Measurements from ENCODE around the gene LHX3.

The LHX3 gene

GRCh38 chr9:136241542-136241941, 36.6 kb upstream of the LHX3 start:
- 0 out of 2 replicates have a peak, but pooled peaks cover 2% of the 10 kb centered on the region for H3K4me1 ChIP-seq (ENCODE audit: control insufficient read depth, insufficient read depth, low read length)
- H3K4me3 ChIP-seq (ENCODE audit: low read depth, low read length): no peak overlapping the region
- TF ChIP-seq KLF1 (tag by site-specific recombination; IDR thresholded peaks at IDR 0.05) (0 out of 2 replicates have a peak, but pooled peaks have one; percentile 11), ZNF423 (tag by site-specific recombination; IDR thresholded peaks at IDR 0.05) (no peak), ZBTB49 (tag by site-specific recombination; IDR thresholded peaks at IDR 0.05; ENCODE audit: low read depth) (no peak), ZNF311 (tag by site-specific recombination; IDR thresholded peaks at IDR 0.05; ENCODE audit: borderline replicate concordance) (no peak), ZFHX2 (tag by site-specific recombination; conservative IDR thresholded peaks at IDR 0.05) (peak; percentile 67), EGR2 (tag by site-specific recombination; IDR thresholded peaks at IDR 0.05; ENCODE audit: low read depth) (peak; percentile 55), ZFP37 (tag by site-specific recombination; IDR thresholded peaks at IDR 0.05) (no peak)
- H3K9me3 ChIP-seq (ENCODE audit: control insufficient read depth, insufficient read depth, low read depth, low read length): no peaks in the 10 kb centered on the region
- ChIA-PET CTCF (interaction anchor here (2.7 kb wide), 1 partner anchor 16 kb away, joined by 15 read pairs; no protein-coding TSS in a partner anchor), POLR2A (no interaction called here)
- H3K36me3 ChIP-seq (ENCODE audit: control insufficient read depth in 2 of 2, insufficient read depth in 1 of 2, low read length in 2 of 2): peaks cover 0 to 20% of the 10 kb centered on the region in 2 experiments; a peak in 1 of 3 replicates
- H3K27ac ChIP-seq (ENCODE audit: extremely low read depth, low read depth, low read length): no peak overlapping the region

GRCh38 chr9:136240941-136241340, 36.0 kb upstream of the LHX3 start:
- Histone ChIP-seq H3K4me3 (ENCODE audit: low read depth, low read length) (no peak overlapping the region), H3K27ac (ENCODE audit: extremely low read depth, low read depth, low read length) (no peak overlapping the region), H3K36me3 (ENCODE audit: control insufficient read depth in 2 of 2, insufficient read depth in 1 of 2, low read length in 2 of 2) (peaks cover 0 to 26% of the 10 kb centered on the region in 2 experiments; a peak in 1 of 3 replicates), H3K4me1 (ENCODE audit: control insufficient read depth, insufficient read depth, low read length) (no peaks in the 10 kb centered on the region), H3K9me3 (ENCODE audit: control insufficient read depth, insufficient read depth, low read depth, low read length) (no peaks in the 10 kb centered on the region)
- CTCF ChIA-PET: interaction anchor here (1.3 kb wide), 1 partner anchor 13 kb away, joined by 5 read pairs; no protein-coding TSS in a partner anchor
- POLR2A ChIA-PET: interaction anchor here (1.0 kb wide), 1 partner anchor 26 kb away, joined by 3 read pairs; no protein-coding TSS in a partner anchor
- TF ChIP-seq ZNF558 (tag by site-specific recombination; IDR thresholded peaks at IDR 0.05) (no peak), ZNF521 (tag by site-specific recombination; IDR thresholded peaks at IDR 0.05) (no peak), REST (tag by site-specific recombination; IDR thresholded peaks at IDR 0.05) (no peak), ZNF146 (tag by site-specific recombination; IDR thresholded peaks at IDR 0.05) (no peak), PRDM10 (tag by site-specific recombination; IDR thresholded peaks at IDR 0.05) (no peak), ZNF2 (tag by site-specific recombination; IDR thresholded peaks at IDR 0.05) (no peak), REPIN1 (tag by site-specific recombination; IDR thresholded peaks at IDR 0.05; ENCODE audit: low read depth) (no peak), ZNF548 (tag by site-specific recombination; IDR thresholded peaks at IDR 0.05) (no peak), ZXDB (tag by site-specific recombination; IDR thresholded peaks at IDR 0.05) (no peak), ZNF777 (tag by site-specific recombination; IDR thresholded peaks at IDR 0.05; ENCODE audit: borderline replicate concordance) (no peak), ZNF747 (tag by site-specific recombination; IDR thresholded peaks at IDR 0.05) (no peak), ZEB2 (tag by site-specific recombination; IDR thresholded peaks at IDR 0.05) (no peak), ZFP3 (tag by site-specific recombination; IDR thresholded peaks at IDR 0.05; ENCODE audit: low read depth) (no peak)
- TF ChIP-seq, protein P1, sequence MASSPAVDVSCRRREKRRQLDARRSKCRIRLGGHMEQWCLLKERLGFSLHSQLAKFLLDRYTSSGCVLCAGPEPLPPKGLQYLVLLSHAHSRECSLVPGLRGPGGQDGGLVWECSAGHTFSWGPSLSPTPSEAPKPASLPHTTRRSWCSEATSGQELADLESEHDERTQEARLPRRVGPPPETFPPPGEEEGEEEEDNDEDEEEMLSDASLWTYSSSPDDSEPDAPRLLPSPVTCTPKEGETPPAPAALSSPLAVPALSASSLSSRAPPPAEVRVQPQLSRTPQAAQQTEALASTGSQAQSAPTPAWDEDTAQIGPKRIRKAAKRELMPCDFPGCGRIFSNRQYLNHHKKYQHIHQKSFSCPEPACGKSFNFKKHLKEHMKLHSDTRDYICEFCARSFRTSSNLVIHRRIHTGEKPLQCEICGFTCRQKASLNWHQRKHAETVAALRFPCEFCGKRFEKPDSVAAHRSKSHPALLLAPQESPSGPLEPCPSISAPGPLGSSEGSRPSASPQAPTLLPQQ (tag by site-specific recombination; IDR thresholded peaks at IDR 0.05): no peak
- TF ChIP-seq, protein P2, sequence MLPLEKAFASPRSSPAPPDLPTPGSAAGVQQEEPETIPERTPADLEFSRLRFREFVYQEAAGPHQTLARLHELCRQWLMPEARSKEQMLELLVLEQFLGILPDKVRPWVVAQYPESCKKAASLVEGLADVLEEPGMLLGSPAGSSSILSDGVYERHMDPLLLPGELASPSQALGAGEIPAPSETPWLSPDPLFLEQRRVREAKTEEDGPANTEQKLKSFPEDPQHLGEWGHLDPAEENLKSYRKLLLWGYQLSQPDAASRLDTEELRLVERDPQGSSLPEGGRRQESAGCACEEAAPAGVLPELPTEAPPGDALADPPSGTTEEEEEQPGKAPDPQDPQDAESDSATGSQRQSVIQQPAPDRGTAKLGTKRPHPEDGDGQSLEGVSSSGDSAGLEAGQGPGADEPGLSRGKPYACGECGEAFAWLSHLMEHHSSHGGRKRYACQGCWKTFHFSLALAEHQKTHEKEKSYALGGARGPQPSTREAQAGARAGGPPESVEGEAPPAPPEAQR (tag by site-specific recombination; IDR thresholded peaks at IDR 0.05): no peak
